GM21825 (cell line): ENCODE results near the gene NMBR.
A peak's percentile ranks its signal among the peaks of the same experiment; 100 is the strongest.
"Not testable (repeated sequence)": the region's sequence is repeated elsewhere in the genome, so short reads cannot be mapped to it uniquely, and the experiment has no call there.

ENCODE experiments used
- ATAC-seq: cut with Tn5 transposase; IDR thresholded peaks from one replicate; pipeline ENCODE4 v1.9.1; 2021; ENCODE audit warnings: mild to moderate bottlenecking, moderate library complexity; ENCODE audit not compliant: unreplicated experiment

The NMBR gene

DNA sequence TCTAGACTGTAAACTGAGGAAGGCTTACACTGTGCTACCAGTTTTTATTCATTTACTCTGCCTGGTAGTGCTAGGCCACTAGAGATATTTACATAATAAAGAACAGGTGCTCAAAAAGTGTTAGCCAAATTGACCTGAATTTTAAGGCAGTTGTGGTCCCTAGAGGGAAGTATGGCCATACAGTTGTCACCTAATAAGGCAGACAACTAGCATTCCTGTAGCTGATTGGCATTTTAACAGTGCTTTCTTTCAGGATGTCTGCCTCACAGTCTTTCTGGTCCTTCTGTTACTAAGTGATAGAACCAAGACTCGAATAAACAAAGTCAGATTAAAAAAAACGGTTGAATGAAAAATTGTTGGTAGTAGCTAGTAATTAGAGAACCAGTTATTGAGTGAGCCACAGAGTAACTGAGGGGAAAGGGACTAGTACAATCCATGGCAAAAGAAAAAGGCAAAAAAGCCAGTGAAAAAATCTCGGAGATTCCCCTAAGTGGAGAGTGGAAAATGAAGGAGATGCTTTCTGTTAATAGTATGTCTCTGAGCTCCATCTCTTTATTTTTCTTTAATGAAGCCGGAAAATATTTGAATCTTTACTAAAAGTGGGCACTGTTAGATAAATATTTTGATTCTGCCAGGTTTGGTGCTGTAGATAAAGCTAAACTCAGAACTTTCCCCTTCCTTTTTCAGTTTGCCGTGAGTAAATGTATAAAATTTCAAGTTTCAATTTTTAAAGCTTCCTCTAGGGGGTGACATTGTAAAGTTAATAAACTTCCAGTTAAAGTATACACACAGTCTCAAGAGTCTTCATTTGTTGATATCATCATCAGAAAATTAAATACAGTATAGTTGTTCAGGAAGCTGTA lies 9.2 kb upstream of the NMBR start:
- peak; percentile 65 for ATAC-seq

- ATAC-seq: no peak
Observed at GRCh38 chr6:142155091-142155490, 8.2 kb upstream of the NMBR start.

DNA sequence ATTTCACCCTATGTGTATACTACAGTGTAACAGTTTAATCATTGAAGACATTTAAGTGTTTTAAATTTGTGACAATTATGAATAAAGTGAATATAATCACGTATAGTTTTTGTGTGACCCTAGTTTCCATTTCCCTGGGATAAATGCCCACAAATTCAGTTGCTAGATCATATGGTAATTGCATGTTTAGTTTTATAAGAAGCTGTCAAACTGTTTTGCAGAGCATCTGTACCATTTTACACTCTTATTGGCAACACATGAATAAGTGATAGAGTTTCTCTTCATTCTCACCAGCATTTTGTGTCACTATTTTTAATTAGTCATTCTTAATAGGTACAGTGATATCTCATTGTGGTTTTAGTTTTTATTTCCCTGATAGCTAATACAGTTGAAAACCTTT lies 7.4 kb upstream of the NMBR start:
- no peak for ATAC-seq

GRCh38 chr6:142153196-142153595 lies 6.3 kb upstream of the NMBR start:
- ATAC-seq: no peak

GRCh38 chr6:142152746-142153145 lies 5.8 kb upstream of the NMBR start:
- ATAC-seq: no peak

- not testable (repeated sequence) for ATAC-seq
Observed at GRCh38 chr6:142141531-142141930, 5.4 kb downstream of the NMBR start.

- no peak for ATAC-seq
Observed at GRCh38 chr6:142138876-142139275, 8.0 kb downstream of the NMBR start.

DNA sequence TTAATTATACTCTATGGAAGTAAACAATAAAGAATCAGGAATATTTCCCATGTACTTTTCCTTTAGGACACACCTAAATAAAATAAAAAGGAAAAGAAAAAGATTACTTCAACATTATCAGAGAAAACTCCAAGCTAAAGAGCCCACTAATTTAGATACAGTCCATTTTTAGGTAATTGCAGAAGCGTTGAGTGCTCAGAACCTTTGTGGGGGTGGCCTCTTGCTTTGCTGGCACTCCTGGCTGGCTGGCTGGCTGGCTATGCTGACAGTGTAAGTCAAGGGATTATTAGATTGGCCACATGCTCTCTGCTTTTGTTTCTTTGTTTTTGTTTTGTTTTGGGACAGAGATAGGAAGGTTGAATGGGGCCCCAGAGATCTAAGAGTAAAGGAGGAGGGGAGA lies 14.3 kb downstream of the NMBR start, which contains the start of gene GJE1:
GJE1 (plus strand) TSS at position 301 of the 400 bp plus-strand sequence. CDS start 234 bp downstream, outside the sequence.
- ATAC-seq: no peak

DNA sequence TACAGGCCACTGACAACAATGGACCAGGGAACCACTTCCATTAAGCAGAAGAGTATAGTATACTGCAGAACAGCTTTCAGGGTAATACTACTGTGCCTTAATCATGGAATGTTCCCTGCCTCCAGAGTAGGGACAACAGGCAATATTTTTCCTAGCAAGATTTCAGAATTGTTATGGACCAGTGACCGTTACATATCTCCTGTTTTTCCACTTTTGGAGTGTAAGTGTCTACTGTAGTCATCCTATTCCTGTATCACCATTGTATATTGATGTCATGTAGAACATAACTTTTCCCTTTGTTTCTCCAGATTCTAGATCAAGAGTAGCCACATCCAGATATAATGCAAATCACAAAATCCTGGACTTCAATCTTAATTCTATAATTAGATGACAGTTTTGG lies 16.1 kb downstream of the NMBR start:
- ATAC-seq: no peak

DNA sequence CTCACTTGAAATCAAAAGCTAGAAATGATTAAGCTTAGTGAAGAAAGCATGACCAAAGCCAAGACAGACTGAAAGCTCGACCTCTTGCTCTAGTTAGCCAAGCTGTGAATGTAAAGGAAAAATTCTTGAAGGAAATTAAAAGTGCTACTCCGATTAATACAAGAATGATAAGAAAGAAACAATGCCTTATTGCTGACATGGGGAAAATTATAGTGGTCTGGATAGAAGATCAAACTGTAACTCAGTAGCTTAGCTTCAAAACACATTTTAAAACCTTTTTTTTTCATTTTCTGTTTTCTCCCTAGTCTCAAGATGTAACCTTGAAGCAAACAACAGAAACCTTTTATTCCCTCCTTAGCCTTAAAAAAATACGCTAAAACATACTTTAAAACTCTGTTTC lies 25.6 kb downstream of the NMBR start:
- no peak for ATAC-seq

- ATAC-seq: no peak
Observed at GRCh38 chr6:142118925-142119324, 28.0 kb downstream of the NMBR start.

DNA sequence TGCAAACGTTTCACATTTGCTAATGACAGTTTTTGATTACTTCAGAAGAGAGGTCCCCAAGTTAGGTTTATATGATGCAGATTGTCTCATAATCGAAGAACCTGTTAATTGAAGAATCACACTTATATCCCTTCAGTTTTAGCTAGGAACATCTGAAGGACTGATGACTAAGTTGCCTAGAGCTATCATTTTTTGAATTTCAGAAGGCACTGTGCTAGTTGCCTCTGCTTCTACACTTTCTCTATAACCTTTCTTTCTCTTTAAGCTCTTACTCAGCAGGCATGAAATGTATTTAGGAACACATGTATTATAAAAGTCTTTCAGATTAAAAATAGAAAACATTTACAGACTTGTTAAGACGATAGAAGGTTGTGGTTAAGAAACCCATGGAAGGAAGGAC lies 28.6 kb downstream of the NMBR start:
- no peak for ATAC-seq

- ATAC-seq: no peak
Observed at GRCh38 chr6:142117366-142117765, 29.6 kb downstream of the NMBR start.

DNA sequence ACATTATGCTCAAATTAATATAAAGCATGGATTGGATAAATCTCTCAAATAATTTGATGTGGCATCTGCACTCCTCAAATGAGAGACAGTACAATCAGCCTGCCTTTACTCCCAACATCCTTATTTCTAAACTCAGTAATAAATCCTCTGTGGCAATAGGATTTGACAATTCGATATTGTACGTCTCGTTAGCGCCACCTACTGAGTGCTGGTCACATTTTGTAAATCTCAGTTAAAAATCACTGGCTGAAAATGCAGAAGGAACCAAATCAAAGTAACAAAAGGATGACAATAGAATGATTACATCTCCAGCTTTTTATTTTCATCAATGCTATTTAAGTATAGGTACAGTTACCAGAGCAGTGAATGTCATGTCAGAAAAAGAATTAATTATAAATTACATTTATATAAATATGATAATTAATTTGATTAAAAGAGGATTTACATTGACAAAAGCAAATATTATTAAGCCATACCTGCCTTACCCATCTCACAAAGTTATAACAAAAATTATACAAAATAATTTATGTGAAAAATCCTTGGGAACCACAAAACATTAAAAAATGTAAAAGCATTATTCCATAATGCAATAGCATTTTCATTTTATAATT lies 34.4 kb downstream of the NMBR start:
- ATAC-seq: peak; percentile 46

DNA sequence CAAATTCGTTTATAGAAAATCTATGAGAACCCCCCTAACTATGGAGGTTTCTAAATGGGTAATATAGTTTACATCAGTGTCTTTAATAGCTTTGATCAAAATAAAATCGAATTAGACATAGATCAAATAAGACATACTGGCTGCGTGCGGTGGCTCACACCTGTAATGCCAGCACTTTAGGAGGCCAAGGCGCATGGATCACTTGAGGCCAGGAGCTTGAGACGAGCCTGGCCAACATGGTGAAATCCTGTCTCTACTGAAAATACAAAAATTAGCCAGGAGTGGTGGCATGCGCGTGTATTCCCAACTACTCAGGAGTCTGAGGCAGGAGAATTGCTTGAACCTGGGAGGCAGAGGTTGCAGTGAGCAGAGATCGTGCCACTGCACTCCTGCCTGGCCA lies 36.1 kb downstream of the NMBR start:
- ATAC-seq: not testable (repeated sequence)

- ATAC-seq: not testable (repeated sequence)
Observed at GRCh38 chr6:142104820-142105219, 42.1 kb downstream of the NMBR start.

- no peak for ATAC-seq
Observed at GRCh38 chr6:142088858-142089216, 58.1 kb downstream of the NMBR start.

DNA sequence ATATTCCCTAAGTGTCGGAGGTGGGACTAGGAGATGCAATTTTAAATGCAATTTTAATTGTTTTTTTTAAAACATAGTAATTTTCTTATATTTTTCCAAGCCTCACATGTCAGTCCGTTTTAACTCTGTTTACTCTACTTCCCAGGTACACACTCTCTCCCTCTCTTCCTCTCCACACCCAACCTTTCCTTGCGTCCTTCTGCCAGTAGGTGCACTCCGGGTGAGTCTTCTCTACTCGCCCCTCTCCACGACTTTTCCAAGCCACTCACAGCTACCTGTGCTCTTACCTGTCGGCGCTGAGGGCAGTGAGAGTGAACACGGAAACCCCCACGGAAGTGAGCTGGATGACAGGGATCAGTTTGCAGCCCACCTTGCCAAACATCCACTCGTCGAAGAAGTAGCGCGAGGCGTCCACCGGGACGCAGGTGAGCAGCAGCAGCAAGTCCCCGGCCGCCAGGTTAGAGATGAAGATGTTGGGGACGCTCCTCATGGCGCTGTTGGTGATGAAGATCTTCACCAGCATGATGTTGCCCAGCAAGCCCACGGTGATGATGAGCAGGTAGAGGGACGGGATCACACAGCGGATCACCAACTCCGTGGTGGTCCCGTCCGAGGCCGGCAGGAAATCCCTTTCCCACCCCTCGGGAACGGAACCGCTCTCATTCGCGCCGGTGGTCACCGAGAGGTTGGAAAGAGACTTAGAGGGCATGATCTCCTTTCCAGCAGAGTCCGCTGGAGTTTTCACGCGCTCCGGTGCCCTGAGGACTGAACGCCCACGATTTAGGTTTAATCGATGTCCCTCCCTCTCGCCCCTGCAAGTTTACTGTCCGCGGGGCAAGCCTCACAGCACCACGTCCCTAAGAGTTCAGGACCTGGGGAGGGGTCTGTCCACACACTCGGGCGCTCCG lies 58.7 kb downstream of the NMBR start:
- ATAC-seq: no peak

DNA sequence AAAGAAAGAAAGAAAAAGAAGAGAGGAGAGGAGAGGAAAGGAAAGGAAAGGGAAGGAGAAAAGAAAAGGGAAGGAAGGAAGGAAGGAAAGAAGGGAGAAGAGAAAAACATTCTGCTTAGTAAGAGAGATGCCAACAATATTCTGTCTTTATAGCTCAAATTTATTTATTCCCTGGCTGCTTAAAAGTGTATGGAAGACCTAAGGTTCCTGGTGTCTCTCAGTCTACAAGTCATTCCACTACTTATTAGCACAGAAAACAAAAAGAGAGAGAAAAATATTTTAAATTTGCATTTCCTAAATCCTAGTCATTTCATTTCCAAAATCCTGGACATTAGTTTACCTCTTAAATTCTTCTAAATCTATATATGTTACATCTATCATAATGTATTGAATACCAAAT lies 67.8 kb downstream of the NMBR start:
- ATAC-seq: no peak

DNA sequence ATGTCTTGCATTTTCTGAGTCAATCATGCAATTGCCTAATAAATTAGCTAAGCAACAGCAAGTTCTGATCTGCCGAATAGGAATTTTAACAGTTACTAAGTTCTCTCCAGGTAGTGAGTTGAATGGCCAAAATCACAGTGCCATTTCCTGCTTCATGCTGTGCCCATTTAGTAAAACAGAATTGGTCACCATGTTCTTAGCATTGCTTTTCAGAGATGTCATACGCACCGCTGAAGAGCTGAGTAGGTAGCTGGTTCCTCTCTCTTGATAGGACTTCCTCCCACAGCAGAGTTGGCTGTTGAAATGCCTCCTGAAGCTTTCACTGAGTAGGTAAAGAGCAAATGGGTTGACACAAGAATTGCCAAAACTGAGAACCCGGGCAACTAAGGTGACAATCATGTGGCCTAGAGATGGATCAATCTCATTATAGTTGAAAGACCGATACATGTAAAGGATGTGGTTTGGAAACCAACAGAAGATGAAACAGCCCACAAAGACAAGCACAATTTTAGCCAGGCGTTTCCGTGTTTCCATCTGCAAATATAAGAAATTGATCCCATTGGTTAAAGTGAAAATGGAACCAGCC lies 71.3 kb downstream of the NMBR start:
- no peak for ATAC-seq

DNA sequence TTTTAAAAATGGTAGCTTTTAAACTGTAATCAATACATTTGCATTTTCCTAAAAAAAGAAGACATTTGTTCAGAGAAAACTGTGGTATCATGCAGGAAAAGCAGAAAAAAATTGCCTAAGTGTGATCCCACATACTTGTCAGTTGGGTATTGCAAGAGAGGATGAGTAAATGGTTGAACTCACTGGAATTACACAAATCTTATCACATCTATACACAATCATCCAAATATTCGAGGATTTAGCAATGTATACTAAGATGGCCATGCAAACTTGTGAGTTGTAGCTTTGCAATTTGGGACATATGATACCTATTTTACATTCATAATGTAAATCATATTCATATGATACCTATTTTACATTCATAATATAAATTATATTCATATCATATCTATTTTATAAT lies 72.4 kb downstream of the NMBR start:
- ATAC-seq: no peak
